Hepatocyte (in vitro differentiated cells): ENCODE data around the gene EPC1.

ENCODE experiments used
- CTCF ChIP-seq: fragments of 200-600 bp; sonication (generic); IDR thresholded peaks from 2 replicates; pipeline ENCODE4 v1.5.1; 2016; ENCODE audit warnings: antibody characterized with exemption, mild to moderate bottlenecking; ENCODE audit not compliant: poor library complexity
- EZH2 ChIP-seq: fragments of 200-600 bp; sonication (generic); IDR thresholded peaks from 2 replicates; pipeline ENCODE4 v1.6.1; 2016; ENCODE audit warnings: antibody characterized with exemption, mild to moderate bottlenecking, borderline replicate concordance

GRCh38 chr10:32388258-32389027 is 41.5 kb upstream of the EPC1 start:
- no peak for TF ChIP-seq CTCF
- TF ChIP-seq EZH2, result no peak
